Measurements from ENCODE around the gene FIGLA.

Gene FIGLA, protein sequence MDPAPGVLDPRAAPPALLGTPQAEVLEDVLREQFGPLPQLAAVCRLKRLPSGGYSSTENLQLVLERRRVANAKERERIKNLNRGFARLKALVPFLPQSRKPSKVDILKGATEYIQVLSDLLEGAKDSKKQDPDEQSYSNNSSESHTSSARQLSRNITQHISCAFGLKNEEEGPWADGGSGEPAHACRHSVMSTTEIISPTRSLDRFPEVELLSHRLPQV

DNA sequence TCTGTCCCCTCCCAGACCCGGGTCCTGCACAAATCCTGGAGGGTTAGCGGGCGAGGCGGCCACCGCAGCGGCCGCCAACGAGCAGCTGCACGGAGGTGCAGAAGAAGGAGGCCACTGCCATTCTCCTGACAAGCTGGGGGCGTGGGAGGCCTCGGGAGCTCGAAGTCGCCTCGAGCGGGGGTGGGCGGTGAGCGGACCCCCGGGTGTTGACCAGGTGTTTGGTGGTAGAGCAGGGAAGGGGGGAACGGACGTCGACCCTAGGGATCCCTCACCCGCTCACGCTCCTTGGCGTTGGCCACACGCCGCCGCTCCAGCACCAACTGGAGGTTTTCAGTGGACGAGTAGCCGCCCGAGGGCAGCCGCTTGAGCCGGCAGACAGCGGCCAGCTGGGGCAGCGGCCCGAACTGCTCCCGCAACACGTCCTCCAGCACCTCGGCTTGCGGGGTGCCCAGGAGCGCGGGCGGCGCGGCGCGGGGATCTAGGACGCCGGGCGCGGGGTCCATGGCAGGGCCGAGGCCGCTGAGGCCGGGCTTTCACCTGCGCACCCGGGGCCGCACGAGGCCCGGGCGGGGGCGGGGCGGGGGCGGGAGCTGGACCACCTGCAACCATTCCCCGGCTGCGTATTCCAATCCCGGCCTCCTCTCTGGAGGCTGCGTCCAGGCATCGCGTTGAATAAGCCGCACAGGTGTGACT, at the start of gene FIGLA:
TSS of gene FIGLA (minus strand) at position 508 of the 693 bp plus-strand sequence. CDS start at position 503, 5 bp downstream.
- no peak for DNase-seq

DNA sequence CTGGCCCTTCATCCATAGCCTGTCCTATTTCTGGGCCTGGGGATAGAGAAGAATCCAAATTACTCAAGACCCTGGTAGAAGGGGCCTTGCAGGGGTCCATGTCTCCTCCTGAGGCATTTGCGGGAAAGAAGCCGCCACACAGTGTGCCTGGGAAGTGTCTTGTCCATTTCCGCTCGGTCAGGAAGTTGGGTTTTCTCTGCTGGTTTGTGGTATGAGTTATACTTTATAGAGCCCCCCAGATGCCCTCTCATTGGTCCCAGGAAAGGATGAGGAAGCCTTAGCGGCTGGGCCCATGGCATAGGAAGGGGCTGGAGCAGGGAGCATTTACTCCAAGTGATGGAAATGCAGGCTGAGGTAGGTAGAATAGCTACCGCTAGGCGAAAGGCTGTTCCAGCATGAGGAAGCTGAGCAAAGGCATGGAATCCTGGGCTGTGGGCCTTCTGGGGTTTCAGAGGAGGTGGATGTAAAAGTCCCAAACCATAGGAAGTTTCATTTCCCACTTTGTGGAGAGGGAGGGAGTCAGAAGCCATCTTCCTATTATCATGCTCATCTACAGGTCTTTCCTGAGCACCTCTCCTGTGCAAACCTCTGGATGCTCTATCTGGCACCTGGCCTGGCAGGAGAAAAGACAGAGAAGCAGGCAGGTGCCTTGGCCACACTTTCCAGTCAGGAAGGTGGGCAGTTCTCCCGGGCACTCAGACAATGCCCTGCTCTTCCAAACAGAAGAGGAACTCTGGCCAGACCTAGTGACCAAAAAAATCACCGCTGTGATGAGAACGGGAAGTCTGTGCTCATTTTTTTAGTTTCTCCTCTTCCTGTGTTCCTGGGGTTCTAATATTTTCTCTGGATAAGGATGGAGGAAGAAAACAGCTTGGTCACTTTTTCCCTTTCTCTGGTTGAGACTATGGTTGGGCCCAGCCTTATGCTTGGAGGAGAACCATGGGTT, 47.8 kb upstream of the FIGLA start:
- DNase-seq = no peak

DNA sequence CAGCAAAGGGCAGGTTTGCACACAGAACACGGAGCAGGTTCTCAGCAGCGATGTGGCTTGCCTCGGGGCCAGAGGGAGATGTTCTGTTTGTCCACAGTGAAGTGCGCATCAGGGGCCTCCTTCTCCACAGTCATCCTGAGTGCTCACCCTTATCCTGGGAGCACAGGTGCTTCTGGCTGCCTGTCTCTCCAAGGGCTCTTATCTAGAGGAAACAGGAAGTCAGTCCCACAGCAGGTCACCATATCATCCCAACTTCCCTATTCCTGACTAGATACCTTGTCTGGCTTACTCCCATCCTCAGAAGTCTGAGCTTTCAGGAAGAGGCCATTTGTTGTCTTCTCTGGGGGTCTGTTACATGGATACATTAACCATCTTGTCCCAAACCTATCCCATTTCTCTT, 45.2 kb upstream of the FIGLA start, which contains the start of gene CD207:
TSS of gene CD207 (minus strand) at position 174 of the 400 bp plus-strand sequence. CDS start at position 134, 40 bp downstream.
- DNase-seq = no peak

DNA sequence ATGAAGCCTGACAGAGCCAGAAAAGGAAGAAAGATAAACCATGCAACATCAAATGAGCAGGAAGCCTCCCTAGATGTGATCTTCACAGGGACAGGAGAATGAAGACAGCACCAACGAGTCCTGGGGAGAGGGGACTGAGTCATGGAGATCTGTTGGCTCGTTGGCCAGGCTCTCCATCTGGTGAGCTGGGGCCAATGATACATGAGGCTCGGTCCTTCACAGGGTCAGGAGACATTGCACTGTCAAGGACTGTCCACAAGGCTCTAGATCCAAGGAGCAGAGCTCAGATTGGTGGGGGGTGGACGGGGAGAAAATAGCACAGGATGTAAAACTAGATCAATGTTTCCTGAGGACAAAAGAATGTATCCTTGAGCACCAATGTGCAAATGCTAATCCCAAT, 44.4 kb upstream of the FIGLA start:
- DNase-seq = no peak

DNA sequence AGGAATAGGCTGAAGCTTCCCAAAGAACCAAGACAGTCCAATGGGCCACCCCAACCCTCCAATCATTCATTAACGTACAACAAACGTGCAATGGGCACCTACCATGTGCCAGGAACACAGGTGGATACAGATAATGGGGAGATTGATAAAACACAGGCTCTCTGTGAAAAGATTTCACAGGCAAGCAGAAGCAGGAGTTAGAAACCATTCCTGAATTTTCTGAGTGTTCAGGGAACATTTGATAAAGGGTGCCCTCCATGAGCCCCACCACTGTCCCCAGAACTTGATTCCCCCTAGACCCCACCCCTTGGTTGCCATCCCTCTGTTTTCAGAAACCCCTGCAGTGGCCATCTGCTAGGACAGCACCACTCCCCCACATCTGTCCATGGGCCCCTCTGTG, 43.7 kb upstream of the FIGLA start:
- DNase-seq = no peak

DNA sequence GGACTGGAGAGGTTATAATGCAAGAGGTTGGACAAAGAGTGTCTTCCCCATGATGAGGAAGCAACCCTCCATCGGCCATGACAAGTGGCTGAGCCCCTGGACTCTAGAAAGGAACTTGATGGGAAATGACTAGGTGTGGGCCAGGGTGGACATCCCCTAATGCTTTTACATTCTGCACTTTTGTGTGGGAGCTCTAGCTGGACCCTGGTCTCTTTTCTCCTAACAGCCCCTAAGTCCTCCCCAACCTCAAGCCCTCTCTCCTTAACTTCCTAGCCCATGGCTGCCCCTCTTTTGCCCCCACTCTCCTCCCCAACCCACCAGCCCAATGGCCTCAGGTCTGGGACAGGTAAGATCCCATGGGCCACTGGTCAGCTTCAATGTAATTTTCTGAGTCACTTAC, 42.8 kb upstream of the FIGLA start:
- no peak for DNase-seq

DNA sequence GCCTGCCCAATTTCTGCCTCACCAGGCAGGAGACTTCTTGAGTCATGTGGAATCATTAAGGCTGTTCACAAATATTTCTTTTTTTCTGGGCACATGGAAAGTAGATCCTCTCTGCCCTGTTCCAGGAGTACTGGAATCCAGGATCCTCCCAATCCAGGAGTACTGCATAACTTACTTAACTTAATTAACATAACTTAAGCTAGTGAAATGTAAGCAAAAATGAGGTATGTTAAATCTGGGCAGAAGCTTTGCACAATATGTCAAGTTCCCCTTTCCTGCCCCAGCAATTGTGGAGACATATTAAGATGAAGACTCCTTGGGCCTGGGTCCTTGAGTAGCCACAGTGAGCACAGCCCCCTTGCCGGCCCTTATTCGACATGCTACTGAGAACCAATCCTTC, 41.9 kb upstream of the FIGLA start:
- no peak for DNase-seq

DNA sequence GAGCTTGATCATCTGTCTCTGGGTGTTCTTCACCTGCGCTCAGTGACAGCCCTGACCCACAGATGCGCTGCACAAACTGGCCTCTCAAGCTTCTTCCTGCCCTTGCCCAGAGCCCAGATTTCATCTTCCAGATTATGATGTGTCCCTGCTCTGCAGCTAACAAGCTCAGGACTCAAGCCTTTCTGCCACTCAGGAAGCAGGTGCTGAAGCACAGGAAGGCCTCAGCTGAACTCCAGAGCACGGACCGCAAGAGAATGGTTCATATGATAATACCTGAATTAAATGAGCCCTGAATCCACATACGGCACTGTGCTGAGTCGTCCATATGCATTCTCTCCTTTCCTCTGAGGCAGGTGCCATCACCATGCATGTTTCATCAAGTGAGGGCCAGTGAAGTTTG, 41.4 kb upstream of the FIGLA start:
- no peak for DNase-seq

DNA sequence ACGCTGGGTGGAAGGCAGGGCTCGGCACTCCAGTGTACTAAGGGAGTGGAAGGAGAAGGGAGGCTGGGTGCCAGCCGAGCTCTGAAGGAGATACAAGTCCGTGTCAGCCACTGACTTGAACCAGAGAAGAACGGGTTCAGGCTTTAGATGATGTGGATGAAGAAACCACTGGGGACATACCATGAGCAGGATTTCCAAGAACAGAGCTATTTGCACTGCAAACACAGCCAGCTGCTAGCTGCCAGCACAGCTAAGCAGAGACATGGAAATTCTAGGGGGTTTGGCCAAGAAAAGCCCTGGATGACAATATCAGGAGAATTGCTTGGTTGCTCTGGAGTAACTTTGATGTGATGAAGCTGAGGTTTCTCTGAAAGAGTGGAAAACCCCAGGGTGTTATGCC, 39.9 kb upstream of the FIGLA start:
- no peak for DNase-seq

DNA sequence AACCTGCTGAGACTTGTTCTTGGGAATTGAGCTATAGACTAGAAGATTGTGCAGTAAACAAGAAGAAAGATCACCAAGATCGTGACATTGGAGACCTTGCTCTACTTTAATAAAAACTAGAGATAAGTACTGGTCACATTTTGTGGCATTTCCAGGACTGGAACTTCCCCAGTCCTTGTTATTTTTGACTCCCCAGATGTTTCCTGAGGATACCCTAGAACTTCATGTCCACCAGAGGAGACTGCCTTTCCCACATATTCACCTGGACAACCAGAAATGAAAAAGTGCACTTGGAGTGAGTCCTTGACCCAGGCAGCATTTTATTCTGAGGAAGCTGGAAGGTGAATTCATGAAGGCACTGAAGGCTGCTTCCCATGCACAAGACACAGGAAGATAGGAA, 39.5 kb upstream of the FIGLA start:
- no peak for DNase-seq

DNA sequence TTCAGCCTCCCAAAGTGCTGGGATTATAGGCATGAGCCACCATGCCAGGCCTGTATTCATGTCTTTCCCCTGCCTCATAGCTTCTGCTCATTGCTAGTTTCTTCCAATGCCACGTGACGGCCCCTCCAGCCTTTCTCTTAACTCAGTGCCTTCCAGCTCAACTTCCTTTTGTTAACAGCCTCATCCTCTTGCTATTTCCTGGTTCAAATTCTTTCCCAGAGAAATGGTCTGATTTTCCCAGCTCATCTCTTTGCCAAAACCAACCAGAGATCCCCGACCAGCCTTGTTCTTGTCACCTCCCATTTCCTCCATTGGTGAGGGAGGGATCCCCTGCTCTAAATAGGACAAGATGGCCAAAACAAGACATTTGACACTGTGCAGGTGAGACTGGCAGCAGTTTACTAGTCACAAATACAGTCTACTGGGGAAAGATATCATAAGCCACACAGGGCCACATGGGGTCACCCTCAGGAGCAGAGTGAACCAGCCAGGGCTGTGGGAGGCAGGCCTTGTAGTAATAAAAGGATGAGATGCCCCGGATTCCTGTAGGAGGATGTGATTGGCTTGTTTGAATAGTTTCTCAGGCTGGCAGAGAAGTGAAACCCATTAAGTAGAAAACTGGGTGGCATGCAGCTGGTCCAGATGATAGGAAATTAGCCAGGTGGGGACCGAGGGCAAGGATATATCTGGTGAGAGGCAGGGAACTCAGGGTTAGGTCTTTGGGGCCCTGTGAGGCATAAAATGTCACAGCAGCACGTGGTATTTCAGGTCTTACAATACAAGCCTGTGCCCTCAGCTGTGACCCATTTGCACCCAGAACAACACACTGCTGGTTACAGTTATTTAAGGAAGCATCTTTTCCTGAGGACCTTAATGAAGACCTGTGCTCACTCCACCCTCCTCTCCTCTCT, 38.7 kb upstream of the FIGLA start:
- DNase-seq = no peak

DNA sequence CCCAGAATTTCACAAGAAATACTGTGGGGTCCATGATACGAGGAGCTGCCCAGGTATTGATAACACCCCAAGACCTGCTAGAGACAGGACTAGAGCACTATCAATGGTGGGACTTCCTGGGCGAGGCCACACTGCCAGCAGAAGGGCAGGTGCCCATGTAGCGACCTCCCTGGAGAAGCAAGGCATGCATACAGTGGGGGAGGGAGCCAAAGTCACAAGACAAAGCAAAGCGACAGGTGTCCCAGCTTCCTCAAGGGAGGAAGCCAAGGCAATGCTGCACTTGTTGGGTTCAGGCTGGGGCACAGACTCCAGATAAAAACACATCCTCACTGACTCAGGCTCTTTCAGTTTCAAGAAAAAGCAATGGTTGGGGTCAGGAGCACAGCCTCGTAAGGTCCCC, 37.7 kb upstream of the FIGLA start:
- no peak for DNase-seq

DNA sequence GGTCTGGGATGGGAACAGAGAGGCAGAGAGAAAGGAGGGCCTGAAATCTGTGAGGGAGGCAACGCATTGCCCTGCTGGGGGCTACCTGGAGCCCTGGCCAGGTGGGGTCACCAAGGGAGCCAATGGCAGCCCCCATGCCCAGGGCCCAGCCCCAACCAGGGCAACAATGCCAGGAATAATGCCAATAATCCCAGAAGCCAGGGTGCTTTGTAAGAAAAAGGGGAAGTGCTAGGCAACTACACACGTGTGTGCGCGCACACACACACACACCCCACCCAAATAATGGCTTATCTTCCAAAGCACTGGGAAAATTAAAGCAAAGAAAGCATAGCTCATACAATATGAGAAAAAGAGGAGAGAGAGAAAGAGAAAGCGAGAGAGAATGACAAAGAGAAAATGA, 36.9 kb upstream of the FIGLA start:
- no peak for DNase-seq

DNA sequence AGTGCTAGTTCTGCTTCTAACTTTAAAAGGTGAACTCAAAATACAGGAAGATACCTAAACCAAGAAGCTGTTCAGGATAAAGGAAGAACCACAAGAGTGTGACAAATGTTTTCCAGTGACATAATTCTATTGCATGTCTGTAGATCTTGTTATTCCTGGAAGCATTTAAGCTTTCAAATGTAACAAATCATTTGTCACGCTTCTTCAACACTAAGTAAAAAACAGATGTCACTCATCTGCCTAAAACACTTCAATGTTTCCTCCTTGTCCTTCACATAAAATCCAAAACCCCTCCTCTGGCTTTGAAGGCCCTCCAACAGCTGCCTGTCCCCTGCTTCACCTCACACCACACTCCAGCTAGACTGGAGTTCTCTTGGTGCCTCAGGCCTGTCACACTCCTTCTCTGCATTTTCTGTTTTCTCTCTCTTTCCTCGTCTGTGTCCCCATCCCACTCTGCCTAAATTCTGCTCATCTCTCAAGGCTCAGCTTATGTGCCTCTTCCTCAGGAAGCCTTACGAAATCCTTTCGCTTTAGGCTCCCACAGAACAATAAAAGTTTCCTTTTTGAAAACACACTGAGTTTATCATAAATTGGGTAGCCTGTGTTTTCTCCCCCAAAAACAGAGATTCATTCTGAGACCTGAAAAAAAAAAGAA, 36.4 kb upstream of the FIGLA start:
- no peak for DNase-seq

DNA sequence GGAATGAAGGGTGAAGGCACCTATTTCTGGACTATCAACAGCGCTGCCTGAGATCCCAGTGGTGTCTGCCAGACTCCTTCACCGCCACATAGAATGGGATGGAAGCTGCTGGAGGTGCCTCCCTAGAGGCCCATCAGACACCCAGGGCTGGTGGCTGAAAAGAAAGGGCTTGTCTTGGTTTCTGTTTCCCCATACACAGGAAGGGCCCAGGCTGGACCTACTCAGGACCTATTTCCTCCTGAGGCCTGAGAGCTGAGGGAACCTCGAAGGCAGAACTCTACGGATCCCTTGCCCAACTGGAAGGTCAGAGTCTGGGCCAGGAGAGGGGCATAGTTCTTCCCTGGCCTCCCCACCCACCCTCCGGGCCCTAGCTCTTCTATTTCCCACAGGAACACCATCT, 32.8 kb upstream of the FIGLA start:
- DNase-seq = no peak

DNA sequence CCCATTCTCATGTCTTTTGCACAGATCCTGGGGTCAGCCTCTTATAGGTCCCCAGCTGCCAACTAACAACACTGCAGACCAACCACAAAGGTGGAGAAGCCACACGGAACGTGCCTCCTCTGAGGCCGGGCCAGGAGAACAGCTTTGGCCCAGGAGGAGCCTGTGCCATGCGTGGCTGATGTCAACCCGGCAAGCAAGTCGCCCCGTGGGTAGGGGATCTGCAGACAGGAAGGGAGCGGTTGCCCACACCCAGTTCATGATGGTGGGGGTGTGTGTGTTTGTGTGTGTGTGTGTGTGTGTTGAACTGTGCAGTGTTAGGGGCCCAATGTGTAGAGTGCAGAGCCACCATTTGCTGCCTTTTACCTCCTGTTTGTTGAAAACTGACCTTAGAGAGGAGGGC, 32.4 kb upstream of the FIGLA start:
- no peak for DNase-seq

DNA sequence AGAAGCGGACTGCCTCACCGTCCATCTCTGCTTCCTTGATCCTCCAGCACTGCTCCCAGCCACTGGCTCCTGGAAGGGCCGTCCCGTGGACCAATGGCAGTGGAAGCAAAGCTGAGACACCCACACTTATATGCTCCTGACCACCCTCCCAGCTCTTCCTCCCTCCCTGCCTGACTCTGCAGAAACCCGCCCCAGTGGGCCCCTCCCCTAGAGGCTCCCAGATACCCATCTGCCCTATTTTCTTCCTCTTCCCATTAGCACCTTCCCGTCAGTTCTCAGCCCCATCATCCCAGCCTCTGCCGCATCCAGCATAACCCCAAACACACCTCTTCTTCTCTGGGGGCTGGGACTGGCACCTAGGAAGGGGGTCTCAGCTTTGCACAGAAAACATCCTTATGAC, 30.1 kb upstream of the FIGLA start, which contains the start of gene CLEC4F:
TSS of gene CLEC4F (minus strand) at position 101 of the 400 bp plus-strand sequence. CDS start at position 25, 76 bp downstream.
- no peak for DNase-seq

DNA sequence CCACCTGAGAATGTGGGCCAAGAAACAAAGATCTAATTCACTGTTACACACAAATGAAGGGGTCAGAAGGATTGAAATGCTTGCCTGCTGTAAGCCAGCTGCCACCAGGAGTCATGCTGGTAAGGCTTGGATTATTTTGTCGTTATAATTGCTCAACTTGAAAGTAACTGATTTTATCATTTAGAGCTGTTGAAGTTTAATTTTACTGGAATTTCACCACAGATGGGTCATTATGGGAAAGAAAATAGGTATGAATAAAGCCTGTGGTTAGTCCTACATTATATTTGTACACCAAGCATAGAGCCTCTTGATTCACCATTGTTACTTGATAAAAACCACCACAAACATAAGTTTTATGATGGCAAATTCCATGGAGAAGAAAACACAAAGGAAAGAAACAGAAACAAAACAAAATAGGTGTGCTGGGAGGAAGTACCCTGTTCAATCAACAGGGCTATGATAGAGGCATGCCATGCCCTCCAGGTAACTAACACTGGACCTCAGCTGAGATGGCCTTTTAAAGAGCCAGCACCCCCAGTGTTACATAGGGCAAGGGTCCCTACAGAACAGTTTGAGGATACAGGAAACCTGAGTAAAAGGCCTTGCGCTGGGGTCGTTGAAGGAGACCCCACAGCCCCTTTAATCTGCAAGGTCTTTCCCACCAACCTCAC, 27.0 kb upstream of the FIGLA start:
- no peak for DNase-seq

DNA sequence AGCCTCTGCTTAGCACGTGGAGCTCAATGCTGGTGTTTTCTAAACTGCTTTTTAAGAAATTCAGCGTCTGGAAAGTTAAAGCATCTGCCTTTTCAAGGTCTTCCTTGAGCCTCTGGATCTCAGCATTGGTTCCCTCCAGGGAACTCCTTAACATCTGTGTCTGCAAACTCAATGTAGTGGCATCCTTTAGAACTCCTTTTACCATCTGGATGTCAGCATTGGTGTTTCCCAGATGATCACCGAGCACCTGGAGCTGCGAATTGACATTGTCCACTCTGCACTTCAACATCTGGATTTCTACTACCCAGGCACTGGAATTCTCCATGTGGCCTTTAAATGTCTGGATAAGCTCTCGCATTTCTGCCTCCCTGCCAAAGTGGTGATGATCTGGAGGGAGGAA, 26.3 kb upstream of the FIGLA start:
- DNase-seq = no peak

DNA sequence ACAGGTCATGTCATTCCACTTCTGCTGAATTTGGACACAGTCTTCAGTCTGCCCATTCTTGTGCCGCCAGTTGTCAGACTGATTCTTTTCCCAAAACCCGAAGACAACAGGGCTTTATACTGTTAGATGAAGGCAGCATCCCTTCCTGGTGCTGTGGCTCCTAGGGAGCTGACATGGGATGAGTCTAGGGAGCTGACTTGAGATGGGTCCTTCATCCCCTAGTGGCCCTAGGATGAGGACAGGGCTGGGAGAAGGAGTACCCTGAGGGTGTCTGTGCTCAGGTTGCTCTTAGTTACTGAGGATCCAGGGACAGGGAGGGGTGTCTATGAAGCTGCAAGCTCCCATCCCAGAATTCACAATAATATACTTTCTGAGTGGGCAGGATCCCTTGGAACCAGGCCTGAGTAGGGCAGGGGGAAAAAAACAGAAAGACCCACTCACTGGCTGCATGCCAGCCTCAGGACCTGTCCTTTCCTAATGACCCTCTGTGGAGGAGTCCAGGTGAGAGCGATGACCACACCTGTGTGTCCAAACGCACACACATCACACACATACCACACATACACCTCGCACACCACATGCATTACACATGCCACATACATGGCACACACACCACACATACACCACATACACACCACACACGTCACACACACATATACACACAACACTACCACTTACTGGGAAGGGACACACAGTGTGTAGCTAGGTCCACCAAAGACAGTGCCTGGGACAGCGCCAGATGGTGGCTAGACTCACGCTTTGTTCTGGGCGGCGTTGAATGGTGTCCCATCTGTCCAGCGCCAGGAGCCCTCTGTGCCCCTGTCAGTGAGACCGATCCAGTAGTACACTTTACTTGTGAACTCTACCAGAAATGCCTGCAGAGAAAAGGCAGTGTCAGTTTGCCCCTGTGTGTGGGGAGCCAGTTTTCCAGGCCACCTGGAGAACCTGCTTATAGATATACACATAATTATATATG, 18.8 kb upstream of the FIGLA start:
- no peak for DNase-seq
